ENCODE results near the gene CTSE.

DNA sequence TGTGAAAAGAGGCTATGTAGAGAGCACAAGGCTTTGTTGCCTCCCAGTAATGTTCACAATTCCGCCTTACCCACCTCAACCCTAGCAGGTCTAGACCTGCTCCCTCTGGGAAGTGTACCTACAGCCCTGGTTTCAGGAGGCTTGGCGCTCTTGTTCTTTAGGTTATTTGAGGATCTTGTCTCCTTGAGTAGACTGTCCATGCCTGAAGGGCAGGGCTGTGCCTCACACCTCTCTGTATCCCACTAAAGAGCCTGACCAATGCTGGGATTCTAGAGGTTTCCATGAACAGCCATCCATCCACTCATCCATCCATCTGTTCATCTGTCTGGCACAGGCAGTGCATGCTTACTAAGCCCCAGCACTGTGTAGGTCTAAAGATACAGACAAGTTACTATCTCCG lies 21.5 kb downstream of the CTSE start:
- TF ChIP-seq, protein P1, sequence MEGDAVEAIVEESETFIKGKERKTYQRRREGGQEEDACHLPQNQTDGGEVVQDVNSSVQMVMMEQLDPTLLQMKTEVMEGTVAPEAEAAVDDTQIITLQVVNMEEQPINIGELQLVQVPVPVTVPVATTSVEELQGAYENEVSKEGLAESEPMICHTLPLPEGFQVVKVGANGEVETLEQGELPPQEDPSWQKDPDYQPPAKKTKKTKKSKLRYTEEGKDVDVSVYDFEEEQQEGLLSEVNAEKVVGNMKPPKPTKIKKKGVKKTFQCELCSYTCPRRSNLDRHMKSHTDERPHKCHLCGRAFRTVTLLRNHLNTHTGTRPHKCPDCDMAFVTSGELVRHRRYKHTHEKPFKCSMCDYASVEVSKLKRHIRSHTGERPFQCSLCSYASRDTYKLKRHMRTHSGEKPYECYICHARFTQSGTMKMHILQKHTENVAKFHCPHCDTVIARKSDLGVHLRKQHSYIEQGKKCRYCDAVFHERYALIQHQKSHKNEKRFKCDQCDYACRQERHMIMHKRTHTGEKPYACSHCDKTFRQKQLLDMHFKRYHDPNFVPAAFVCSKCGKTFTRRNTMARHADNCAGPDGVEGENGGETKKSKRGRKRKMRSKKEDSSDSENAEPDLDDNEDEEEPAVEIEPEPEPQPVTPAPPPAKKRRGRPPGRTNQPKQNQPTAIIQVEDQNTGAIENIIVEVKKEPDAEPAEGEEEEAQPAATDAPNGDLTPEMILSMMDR (conservative IDR thresholded peaks at IDR 0.05; ENCODE audit: low read depth, low read length), result no peak
- TF ChIP-seq RCOR1 (IDR thresholded peaks at IDR 0.05; ENCODE audit: insufficient replicate concordance, low read length) (no peak), MXI1 (IDR thresholded peaks at IDR 0.05; ENCODE audit: borderline replicate concordance, low read depth, low read length) (no peak), BHLHE40 (IDR thresholded peaks at IDR 0.05; ENCODE audit: low read depth, low read length) (no peak), POLR2A (IDR thresholded peaks at IDR 0.05; ENCODE audit: low read depth, low read length) (no peak), FOS (IDR thresholded peaks at IDR 0.05; ENCODE audit: low read depth, low read length) (no peak), CEBPB (IDR thresholded peaks at IDR 0.05; ENCODE audit: low read depth, low read length) (no peak), CHD1 (IDR thresholded peaks at IDR 0.05; ENCODE audit: low read depth, low read length) (no peak), SMC3 (IDR thresholded peaks at IDR 0.05; ENCODE audit: low read depth, low read length) (no peak), NFE2L2 (IDR thresholded peaks at IDR 0.05; ENCODE audit: low read depth, low read length) (no peak), RAD21 (IDR thresholded peaks at IDR 0.05; ENCODE audit: low read length) (no peak)
- TF ChIP-seq, protein P2, sequence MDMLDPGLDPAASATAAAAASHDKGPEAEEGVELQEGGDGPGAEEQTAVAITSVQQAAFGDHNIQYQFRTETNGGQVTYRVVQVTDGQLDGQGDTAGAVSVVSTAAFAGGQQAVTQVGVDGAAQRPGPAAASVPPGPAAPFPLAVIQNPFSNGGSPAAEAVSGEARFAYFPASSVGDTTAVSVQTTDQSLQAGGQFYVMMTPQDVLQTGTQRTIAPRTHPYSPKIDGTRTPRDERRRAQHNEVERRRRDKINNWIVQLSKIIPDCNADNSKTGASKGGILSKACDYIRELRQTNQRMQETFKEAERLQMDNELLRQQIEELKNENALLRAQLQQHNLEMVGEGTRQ (IDR thresholded peaks at IDR 0.05; ENCODE audit: low read depth, low read length), result no peak
- TF ChIP-seq, protein P3, sequence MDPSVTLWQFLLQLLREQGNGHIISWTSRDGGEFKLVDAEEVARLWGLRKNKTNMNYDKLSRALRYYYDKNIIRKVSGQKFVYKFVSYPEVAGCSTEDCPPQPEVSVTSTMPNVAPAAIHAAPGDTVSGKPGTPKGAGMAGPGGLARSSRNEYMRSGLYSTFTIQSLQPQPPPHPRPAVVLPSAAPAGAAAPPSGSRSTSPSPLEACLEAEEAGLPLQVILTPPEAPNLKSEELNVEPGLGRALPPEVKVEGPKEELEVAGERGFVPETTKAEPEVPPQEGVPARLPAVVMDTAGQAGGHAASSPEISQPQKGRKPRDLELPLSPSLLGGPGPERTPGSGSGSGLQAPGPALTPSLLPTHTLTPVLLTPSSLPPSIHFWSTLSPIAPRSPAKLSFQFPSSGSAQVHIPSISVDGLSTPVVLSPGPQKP (IDR thresholded peaks at IDR 0.05; ENCODE audit: borderline replicate concordance, low read depth, low read length), result no peak
